NCI-H2171 treated with DMSO at 0.1 percent for 48 hours (cell line): Measurements from ENCODE around the gene BCL11A.
A peak's percentile ranks its signal among the peaks of the same experiment; 100 is the strongest.

Source experiments
- DNase-seq: peaks from one replicate; lab custom pipeline; 2025; lab: John Stamatoyannopoulos, UW

The BCL11A gene

DNA sequence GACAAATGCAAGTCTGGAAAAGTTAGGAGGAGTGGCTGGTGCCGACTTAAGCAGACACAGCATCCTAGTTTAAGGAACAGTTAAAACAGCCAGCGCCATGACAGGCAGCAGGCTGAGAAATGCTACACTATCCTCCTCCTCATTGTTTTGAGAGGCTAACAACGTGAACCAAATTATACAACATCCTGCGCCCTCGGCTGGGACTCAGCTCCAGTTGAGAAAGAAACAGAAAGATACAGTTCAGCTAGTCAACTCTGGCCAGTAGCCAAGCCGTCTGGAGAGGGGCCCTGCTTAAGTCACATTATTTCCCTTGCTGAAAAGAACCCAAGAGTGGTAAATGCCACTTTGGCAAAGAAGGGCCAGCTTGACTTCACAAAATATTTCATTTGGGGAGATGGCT, 90.2 kb downstream of the BCL11A start:
- peak; percentile 4 for DNase-seq

DNA sequence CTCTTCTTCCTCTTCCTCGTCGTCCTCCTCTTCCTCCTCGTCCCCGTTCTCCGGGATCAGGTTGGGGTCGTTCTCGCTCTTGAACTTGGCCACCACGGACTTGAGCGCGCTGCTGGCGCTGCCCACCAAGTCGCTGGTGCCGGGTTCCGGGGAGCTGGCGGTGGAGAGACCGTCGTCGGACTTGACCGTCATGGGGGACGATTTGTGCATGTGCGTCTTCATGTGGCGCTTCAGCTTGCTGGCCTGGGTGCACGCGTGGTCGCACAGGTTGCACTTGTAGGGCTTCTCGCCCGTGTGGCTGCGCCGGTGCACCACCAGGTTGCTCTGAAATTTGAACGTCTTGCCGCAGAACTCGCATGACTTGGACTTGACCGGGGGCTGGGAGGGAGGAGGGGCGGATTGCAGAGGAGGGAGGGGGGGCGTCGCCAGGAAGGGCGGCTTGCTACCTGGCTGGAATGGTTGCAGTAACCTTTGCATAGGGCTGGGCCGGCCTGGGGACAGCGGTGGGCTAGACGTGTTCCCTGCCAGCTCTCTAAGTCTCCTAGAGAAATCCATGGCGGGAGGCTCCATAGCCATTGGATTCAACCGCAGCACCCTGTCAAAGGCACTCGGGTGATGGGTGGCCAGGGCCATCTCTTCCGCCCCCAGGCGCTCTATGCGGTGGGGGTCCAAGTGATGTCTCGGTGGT, 91.9 kb downstream of the BCL11A start:
- no peak for DNase-seq

DNA sequence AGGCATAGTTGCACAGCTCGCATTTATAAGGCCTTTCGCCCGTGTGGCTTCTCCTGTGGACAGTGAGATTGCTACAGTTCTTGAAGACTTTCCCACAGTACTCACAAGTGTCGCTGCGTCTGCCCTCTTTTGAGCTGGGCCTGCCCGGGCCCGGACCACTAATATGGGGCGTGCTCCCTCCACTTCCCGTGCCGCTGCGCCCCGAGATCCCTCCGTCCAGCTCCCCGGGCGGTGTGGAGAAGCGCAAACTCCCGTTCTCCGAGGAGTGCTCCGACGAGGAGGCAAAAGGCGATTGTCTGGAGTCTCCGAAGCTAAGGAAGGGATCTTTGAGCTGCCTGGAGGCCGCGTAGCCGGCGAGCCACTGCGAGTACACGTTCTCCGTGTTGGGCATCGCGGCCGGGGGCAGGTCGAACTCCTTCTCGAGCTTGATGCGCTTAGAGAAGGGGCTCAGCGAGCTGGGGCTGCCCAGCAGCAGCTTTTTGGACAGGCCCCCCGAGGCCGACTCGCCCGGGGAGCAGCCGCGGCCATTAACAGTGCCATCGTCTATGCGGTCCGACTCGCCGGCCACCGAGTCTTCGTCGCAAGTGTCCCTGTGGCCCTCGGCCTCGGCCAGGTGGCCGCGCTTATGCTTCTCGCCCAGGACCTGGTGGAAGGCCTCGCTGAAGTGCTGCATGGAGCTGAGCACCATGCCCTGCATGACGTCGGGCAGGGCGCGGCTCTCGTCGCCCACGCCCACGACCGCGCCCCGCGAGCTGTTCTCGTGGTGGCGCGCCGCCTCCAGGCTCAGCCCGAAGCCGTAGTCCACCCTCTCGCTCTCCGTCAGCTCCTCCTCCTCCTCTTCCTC, 92.7 kb downstream of the BCL11A start:
- no peak for DNase-seq

DNA sequence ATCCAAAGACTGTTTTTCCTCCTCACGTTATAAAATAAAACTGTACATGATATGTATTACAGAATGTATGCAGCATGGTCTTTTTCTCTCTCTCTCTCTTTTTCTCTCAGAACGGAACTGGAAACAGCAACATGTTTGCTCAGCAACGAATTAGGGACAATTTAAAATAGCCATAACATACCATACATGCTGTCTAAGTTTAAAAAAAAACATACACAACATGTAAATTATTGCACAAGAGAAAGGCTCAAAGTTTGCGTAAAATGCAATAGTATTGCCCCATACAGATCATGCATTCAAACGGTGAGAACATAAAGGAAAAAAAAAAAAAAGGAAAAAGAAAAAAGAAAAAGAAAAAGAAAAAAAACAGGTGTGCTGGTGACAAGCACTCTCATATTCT, 93.6 kb downstream of the BCL11A start:
- DNase-seq, result no peak

DNA sequence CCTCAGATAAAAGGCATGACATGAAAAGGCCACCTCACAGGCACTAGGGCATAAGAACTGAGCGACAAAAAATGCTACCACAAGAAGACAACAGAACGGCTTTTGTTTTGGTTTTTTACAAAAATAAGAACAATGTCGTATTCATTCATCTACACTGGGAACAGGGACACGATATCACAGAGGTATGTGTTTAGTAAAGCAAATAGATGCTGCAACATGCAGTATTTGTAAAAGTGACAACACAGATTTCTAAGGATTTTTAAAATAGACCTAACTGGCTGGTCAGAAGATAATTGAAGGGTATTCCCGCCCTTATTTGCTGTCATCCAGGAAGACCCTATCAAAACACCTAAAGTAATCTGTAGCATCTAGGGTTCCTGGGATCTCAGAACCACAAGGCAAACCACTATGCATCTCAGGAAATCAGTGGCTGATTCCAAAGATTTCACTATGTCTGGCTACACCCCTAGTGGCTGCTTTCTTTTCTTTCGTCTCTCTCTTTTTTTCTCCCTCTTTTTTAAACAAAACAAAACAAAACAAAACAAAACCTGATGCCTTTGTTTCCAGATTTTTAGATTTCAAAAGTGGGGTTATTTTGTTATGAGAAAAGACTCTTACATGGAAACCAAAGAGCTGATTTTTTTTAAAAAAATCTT, 97.2 kb downstream of the BCL11A start:
- DNase-seq, result no peak

DNA sequence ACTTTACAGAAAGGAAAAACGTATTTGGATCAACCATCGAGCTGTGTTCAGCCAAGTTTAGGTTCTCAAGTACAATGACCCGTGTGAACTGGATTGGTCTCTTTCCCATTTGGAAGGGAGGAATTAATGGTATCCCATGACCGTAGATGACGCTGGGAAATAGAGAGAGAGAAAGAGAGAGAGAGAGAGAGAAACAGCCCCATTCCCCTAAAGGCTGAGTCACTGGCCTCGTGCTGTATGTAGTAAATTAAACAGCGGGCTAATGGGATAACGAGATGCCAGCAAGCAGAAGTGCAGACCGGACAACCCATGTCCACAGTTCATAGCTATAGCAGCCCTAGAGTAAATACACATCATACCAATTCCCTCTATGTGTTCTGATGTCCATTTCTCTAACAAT, 99.6 kb downstream of the BCL11A start:
- no peak for DNase-seq

DNA sequence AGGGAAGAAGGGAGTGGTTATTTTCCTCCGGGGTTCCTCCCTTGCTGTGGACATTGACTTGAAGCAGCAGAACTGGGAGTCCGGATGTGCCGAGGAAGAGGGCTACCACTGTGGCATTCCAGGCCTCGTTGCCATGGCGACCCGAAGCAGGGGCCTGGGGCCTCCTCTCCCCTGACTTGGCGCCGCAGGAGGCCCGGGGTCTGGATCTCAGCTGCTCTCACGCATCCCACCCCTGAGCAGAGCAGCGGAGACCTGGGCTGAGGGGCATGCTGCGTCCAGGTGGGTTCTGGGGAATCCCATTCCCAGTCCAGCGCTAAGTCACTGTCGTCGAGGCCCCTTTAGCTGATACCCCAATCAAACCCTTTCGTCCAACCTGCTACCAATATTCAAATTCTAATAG, 100.2 kb downstream of the BCL11A start:
- DNase-seq, result no peak

DNA sequence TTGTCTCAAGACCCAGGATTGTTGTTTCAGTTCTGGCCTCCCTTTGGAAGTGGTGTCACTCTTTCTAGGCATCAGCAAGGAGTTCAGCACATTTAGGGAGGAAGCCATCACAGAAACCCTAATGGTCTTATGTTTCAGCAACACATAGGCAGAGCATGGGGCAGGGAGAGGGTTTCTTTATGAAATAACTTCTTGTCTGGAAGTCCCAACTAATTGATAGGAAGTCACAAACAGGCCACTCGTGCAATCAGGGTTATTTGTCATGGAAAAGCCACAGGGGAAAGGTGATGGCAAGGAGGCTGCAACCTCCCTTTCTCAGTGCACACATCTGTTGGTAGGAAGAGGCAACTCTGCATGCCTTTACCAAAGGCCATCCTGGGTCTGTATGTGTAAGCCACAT, 103.0 kb downstream of the BCL11A start:
- DNase-seq, result peak; percentile 5

DNA sequence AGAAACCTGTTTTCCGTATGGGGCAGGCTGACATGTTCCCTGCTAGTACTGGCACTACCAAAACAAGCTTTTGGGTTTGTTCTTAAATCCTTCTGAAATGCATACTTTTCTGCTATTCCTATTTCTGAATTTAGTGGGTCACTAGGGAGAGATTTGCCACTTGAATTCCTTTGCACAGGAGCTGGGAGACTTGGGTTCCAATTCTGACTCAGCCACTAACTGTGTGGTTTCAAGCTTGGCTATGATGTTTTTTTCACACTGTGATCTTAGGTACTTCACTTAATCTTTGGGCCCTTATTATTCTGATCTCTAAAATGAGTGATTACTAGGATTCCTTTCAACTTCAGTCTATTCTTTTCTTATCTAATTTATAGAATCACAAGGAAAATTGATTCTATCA, 105.5 kb downstream of the BCL11A start:
- peak; percentile 41 for DNase-seq

DNA sequence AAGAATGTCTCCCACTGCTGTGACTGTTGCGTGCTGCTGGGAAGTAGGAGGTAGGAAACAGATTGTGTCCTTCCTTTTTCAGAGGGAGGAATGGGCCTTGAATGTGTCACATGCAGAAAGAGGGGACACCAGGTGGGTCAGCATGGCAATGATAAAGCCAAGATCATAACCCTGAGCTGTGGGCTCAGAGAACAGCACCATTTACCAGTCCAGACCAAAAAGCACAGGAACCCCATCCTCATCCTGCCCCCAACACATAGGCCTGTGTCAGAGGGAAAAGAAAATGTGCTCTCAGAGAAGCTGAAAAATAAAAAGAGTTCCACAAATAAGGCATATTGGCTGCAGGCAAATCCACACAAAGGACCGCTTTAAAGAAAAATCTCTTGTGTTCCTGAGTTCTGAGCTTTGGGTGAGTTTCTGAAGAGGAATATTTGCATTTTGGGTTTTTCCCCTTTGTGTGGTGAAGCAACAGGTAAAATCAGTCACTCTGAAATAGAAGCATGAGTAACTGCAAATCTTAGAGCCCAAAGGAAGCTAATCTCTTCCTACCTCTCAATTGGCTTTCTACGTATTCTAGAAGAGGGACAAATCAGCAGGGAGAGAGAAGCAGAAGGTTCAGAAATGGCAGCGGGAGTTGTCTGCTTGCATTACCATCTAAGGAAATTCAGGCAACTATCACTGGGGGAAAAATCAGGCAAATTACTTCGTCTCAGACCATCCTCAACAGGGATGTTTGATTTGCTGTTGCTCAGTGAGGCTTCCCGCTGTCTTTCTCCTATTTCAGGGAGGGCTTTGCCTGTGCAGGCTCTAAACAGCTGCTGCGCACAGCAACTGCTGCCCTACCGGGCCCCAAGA, 106.8 kb downstream of the BCL11A start:
- DNase-seq, result peak; percentile 85

DNA sequence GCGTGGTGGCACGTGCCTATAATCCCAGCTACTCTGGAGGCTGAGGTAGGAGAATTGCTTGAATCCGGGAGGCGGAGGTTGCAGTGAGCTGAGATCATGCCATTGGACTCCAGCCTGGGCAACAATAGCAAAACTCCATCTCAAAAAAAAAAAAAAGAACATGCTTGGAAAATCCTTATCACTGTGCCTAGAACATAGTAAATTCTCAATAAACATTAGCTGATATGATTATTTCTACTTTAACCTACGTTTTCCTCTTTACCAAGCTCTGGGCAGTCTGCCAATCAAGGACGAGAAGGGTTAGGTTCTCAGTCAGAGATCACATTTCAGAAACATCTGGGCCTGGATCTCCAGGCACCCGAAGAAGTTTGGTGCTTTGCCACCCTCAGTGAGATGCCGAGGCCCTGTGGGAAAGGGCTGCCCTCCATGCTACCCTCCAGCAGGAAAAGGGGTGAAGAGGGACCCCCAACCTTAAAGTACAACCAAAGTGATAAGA, 107.7 kb downstream of the BCL11A start:
- DNase-seq, result peak; percentile 91

DNA sequence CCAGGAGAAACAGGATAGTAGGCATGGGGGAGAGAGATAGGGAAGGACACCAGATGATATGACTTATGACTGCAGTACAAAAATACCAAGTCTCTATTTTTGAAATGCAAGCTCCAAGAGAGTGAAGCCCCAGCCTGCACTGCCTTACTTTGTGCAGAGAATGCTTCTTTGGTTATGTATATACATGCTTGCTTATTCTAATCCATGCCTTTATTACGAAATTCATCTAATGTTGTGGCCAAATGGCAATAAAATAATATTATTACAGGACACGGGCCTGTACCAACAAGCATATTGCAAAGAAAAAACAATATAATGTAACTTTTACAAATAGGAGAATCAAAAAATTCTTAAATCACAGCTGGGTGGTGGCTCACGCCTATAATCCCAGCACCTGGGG, 110.8 kb downstream of the BCL11A start:
- DNase-seq, result no peak

DNA sequence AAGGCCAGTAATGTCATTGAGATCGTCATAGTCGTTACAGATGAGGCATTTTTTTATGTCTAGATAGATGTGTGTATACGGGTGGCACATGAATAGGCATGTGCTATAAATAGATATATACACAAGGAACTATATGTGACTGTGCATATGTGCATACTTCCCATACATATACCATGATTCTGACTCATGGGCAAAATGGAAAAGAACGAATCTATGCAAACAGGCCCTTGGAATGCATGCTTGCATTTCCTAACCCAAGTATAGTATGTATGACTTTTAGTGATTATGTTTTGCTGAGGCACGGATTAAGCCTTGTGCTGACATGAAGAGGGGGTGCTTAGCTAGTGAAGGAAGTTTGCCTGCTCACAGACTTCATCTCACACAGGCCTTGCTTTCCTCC, 111.7 kb downstream of the BCL11A start:
- DNase-seq, result no peak

DNA sequence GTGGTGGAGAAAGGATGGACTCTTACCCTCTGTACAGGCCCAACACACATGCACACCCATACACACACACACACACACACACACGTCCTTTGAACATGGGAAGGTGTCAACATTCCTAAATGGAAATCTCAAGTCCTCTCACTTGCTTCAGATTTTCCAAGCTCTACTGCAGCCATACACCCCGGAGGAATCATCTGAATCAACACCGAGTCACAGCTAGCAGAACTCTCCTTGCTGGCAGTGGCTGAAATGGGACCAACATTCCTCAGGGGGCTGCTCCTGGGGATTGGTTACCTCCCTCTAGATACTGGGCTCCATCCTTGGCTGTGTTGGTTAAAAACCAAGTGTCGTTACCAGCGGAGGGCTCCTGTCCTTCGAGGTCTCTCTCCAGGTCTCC, 112.7 kb downstream of the BCL11A start:
- no peak for DNase-seq

DNA sequence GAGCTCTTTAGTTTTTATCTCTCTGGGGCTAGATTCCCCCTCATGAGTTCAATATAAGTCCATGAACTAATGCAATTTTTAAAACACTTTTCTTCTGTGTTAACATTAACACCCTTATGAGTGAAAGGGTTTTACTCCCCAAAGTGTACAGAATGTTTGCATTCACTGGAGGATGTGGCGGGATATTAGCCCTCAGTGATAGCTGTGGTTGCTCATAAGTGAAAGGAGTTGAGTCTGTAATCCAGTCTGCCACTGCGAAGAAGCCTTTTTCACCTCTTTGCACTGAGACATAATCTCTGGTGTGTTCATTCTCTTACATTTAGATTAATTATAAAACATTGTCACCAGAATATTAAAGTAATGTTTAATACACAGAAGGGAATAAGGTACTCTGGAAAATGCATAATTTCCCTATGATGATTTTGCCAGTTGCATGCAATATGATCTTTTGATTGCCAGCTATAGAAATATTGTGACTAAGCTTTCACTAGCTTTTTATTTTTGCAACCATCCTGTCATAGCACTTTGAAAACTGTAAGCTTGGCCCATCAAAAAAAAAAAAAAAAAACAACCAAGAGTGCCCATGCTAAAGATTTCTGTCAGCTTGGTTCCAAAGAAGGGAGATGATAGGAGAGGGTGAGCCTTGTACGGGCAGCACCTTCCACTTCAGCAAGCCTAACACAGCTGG, 113.2 kb downstream of the BCL11A start:
- DNase-seq, result no peak

DNA sequence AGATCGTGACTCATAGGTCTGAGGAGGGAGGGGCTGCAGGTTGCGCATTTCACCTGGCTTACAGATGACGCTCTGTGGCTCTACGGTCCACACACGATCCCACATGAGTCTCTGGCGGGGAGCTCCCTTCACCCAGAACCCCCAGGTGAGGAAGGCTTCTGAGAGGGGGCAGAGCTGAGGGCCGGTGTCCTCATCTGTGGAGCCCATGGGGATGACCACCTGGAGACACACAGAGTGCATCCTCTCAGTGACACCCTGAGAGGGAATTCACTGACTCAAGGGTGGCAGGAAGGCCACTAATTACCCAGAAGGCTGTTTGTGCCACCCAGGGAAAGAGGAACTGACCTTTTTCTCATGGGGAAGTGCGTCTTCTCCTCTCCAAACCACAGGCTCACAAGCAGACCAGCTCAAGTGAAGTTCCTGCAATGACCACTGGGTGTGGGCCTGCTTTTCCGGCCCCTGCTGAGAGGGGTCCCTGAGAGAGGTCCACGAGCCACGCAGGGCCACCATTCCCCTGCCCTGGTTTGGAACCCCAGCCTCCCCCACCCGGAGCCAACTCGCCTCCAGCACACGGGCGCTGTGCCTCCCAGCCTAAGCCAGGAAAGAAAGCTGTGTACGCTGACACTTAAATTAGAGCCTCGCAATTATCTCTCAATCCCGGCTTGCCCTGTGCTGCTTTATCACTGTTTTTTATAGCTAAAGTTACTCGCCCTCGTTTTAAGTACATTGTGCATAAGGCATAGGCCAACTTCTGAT, 114.1 kb downstream of the BCL11A start:
- DNase-seq, result no peak

DNA sequence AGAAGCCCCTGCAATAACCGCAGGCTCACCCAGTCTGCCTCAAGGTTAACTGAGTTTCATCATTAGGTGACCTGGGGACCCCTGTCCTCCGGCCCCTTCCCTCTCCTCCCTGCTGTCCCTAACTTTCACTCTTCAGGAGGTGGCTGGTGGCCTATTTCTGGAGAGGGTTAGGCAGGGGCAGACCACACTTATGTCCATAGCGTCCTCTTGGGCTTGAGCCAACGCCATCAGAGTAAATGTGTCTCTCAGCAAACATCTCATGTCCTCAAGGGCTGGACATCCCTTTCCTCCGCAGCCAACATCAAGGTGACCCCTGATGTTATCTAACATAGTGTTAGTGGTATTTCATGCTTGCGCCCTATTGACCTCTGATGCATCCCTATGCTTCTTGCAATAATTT, 114.8 kb downstream of the BCL11A start:
- DNase-seq, result no peak

DNA sequence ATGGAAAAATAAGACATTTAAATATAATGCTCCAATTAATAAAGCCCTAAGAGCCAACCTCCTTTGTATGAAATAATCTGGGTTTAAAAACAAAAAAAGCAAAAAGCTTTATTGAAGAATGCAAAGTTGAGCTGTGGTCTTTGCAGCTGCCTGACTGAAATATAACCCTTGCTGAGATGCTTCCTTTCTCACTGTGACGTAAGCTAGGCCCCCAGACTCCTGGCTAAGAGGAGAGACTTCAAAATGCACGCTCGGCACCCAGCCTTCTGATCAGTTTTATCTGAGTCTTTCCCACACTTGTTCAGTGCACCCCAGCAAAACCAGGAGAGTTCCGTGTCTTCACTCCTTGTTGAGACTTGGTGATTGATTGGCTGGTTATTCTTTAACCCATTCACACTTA, 115.3 kb downstream of the BCL11A start:
- DNase-seq, result no peak

DNA sequence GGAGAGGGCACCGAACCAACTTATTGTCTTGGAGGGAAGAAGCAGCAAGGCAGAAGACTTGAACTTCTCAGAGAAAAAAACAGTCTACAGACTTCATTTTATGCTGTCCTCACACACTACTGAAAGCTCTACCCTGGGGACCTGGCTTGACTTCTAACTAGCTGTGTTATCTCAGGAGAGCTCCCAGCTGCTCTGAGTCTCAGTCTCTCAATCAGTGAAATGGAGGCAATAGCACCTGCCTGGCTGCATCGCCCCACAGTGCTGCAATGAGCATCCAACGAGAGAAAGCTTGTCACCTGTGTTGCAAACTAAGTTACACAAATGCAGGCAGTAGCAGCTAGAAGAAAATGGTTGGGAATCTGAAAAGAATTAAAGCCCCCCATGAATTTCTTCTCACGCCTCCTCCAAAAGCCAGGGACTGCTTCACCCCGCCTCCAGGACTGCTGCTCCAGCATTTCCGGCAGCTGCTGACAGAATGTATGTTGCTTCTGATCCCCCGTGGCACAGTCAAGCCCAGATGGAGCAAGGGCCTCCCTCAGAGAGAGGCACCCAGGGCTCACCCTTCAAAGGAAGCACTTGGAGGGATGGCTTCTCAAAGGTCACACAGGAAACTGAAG, 116.3 kb downstream of the BCL11A start:
- no peak for DNase-seq

DNA sequence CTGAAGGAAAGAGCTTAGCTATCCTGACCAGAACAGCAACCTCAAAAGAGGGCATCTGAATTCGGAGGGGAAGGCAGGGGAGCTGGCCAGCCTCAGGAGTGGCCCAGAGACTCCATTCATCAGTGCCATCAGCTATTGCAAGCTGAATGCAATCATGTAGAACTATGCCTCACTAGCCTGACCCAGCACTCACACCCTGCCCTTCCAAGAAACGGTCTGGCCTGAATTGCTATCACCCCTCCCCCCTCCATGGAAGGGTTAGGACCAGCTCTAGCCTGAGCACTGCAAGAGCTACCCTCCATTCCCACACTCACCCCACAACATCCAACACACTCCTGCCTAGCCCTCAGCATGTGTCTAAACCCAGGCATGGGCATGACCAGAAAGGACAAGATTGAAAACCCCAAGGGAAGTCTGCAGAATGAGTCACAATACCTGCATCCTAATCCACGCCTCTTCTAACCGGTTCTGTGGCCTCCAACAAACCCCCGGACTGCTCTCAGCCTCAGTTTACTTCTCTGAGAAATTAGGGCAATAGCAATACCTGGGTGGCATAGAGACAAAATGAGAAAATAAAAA, 120.3 kb downstream of the BCL11A start:
- no peak for DNase-seq
